GM23248 (cell line): Measurements from ENCODE around the gene NKX1-1. TPM values are rescaled to one million over a fixed set of nuclear protein-coding genes. Genes with fewer than 3 reads are reported as not detected.
"Not testable (repeated sequence)": the region's sequence is repeated elsewhere in the genome, so short reads cannot be mapped to it uniquely, and the experiment has no call there.

Experiments used
- DNase-seq: peaks from one replicate; pipeline ENCODE4 v3.0.0-alpha.2; 2015
- H2AFZ ChIP-seq: fragments of 200-600 bp; sonication (generic); 2 replicates; pipeline ENCODE4 v1.6.1; 2016; ENCODE audit warnings: antibody characterized with exemption
- H3F3A ChIP-seq: fragments of 200-600 bp; sonication (generic); 2 replicates; pipeline ENCODE4 v1.6.1; 2016; ENCODE audit warnings: mild to moderate bottlenecking, antibody characterized with exemption, mixed run types; ENCODE audit not compliant: insufficient read depth
- H3K27ac ChIP-seq: fragments of 200-600 bp; sonication (generic); 2 replicates; pipeline ENCODE4 v1.5.1; 2016; ENCODE audit warnings: mild to moderate bottlenecking
- H3K27me3 ChIP-seq: fragments of 200-600 bp; sonication (generic); replicated peaks from 2 replicates; pipeline ENCODE4 v1.6.1; 2016; ENCODE audit warnings: mild to moderate bottlenecking; ENCODE audit not compliant: insufficient read depth
- H3K36me3 ChIP-seq: fragments of 200-600 bp; sonication (generic); 2 replicates; pipeline ENCODE4 v1.6.1; 2016; ENCODE audit warnings: low read depth, mild to moderate bottlenecking
- H3K4me1 ChIP-seq: fragments of 200-600 bp; sonication (generic); 2 replicates; pipeline ENCODE4 v1.6.1; 2016; ENCODE audit warnings: mild to moderate bottlenecking; ENCODE audit not compliant: insufficient read depth
- H3K4me2 ChIP-seq: fragments of 200-600 bp; sonication (generic); one replicate; pipeline ENCODE4 v1.6.1; 2016; ENCODE audit warnings: mild to moderate bottlenecking; ENCODE audit not compliant: unreplicated experiment
- H3K4me3 ChIP-seq: fragments of 200-600 bp; sonication (generic); 2 replicates; pipeline ENCODE4 v1.5.1; 2016; ENCODE audit warnings: mild to moderate bottlenecking
- H3K79me2 ChIP-seq: fragments of 200-600 bp; sonication (generic); 2 replicates; pipeline ENCODE4 v1.6.1; 2016; ENCODE audit warnings: mild to moderate bottlenecking; ENCODE audit not compliant: insufficient read depth
- H3K9ac ChIP-seq: fragments of 200-600 bp; sonication (generic); 2 replicates; pipeline ENCODE4 v1.6.1; 2016; ENCODE audit warnings: mild to moderate bottlenecking
- H3K9me2 ChIP-seq: fragments of 200-600 bp; sonication (generic); 2 replicates; pipeline ENCODE4 v1.6.1; 2016; ENCODE audit warnings: mixed run types, mild to moderate bottlenecking, moderate library complexity; ENCODE audit not compliant: insufficient read depth
- H3K9me3 ChIP-seq: fragments of 200-600 bp; sonication (generic); one replicate; pipeline ENCODE4 v1.6.1; 2017; ENCODE audit warnings: low read depth
- H4K20me1 ChIP-seq: fragments of 200-600 bp; sonication (generic); 2 replicates; pipeline ENCODE4 v1.6.0; 2016; ENCODE audit not compliant: insufficient read depth
- EZH2 ChIP-seq: fragments of 200-600 bp; sonication (generic); IDR thresholded peaks from 2 replicates; pipeline ENCODE4 v1.6.1; 2018; ENCODE audit warnings: antibody characterized with exemption, mild to moderate bottlenecking; ENCODE audit not compliant: insufficient read depth, poor library complexity, severe bottlenecking
- EZH2phosphoT487 ChIP-seq: fragments of 200-600 bp; sonication (generic); IDR thresholded peaks from 2 replicates; pipeline ENCODE4 v1.6.1; 2018; ENCODE audit warnings: antibody characterized with exemption, moderate library complexity, mild to moderate bottlenecking, low read depth; ENCODE audit not compliant: insufficient read depth
- WGBS, 2 experiments: methylation state at CpG; one replicate each; pipeline ENCODE4 v1.1.6; 2015 to 2017; ENCODE audit warnings: low lambda C conversion rate in 2 of 2, low coverage in 1 of 2; ENCODE audit errors: missing lambda C conversion rate in 2 of 2; 5-methylcytosine and 5-hydroxymethylcytosine counted together
- in situ Hi-C: fragments of 300-500 bp; cut with MboI; formaldehyde crosslinking; loops from 2 replicates; pipeline ENCODE4 v1.15.0; 2020
- polyA plus RNA-seq: library from polyadenylated mRNA; unstranded; fragments of >200 nt; fragmentation: Nextera tagmentation; extraction: Ambion mirVana; gene quantifications from 2 replicates; pipeline ENCODE4 v1.2.1, GENCODE V29; 2016
- total RNA-seq: library from RNA; depleted of rRNA; stranded (reverse); fragments of >200 nt; shearing (Covaris generic); gene quantifications from 2 replicates; pipeline ENCODE4 v1.2.3, GENCODE V29; 2014

NKX1-1 gene
- total and polyA plus RNA-seq, 2 experiments from 2014 or later: not detected

DNA sequence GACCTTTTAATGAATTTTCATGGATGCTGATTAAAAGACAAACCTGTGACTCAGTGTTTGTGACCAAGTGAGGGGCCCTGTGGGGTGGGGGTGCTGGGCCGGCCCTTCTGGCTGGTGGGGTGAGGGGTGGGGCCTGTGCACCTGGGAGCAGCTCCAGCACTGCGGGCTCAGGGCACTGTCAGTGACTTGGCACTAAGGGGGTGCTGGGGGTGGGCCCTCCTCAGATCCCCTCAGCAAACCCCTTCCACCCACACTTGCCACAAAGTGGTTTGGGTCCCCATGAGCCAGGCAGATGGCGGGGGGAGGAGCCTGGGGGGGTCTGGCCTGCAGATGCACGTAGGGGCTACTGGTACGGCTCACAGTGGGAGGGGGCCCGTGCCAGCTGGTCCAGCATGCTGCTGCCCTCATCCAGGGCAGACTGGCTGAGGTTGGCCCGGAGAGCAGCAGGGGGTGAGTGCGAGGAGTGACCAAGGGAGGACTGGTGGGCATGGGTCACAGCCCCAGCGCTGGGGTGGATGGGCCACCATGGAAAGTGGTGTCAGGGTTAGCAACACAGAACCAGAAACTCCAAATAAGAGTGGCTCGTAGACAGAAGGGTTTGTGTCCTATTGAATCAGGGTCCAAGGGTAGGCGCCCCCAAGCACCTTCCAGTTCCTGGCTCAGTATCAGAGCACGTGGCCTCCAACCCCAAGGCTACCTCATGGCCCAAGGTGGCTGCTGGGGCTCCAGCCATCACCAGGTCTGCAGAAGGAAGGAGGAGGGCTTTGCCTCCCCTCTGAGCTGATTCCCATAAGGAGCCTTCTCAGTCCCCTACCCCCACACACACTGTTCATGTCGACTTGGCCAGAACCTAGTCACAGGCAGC is 10.1 kb downstream of the NKX1-1 start:
- Histone ChIP-seq H3K79me2 (no peaks in the 10 kb centered on the region), H3K9me3 (no peaks in the 10 kb centered on the region), H3K4me2 (no peak overlapping the region), H3K27ac (no peak overlapping the region), H2AFZ (no peak overlapping the region), H3K36me3 (no peaks in the 10 kb centered on the region; the same call in 1 of the 2 replicates), H3K4me1 (no peaks in the 10 kb centered on the region), H3K27me3 (peaks cover 5% of the 10 kb centered on the region), H3K9me2 (no peaks in the 10 kb centered on the region), H3F3A (no peaks in the 10 kb centered on the region), H3K4me3 (no peak overlapping the region), H3K9ac (no peak overlapping the region), H4K20me1 (no peaks in the 10 kb centered on the region)
- TF ChIP-seq EZH2: no peak
- no peak for TF ChIP-seq EZH2phosphoT487
- 80 to 83% methylated on average over 12 to 13 of the region's 13 CpGs for WGBS, 2 experiments
- no peak for DNase-seq
- in situ Hi-C loops: no loop called here

DNA sequence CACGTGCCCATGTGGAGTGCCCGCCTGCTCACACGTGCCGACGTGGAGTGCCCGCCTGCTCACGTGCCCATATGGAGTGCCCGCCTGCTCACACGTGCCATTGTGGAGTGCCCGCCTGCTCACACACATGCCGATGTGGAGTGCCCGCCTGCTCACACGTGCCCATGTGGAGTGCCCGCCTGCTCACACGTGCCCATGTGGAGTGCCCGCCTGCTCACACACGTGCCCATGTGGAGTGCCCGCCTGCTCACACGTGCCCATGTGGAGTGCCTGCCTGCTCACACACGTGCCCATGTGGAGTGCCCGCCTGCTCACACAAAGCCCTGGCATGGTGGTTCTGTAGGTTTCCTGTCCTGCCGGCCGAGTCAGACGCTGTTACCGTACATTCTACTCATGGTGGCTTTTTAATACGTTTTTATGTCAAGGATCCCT is 10.8 kb downstream of the NKX1-1 start:
- H3F3A ChIP-seq, H3K4me2 ChIP-seq, H3K79me2 ChIP-seq, H3K9ac ChIP-seq, H3K9me2 ChIP-seq, H3K4me3 ChIP-seq, H3K4me1 ChIP-seq, H3K36me3 ChIP-seq, H3K9me3 ChIP-seq, H4K20me1 ChIP-seq, H3K27ac ChIP-seq, H2AFZ ChIP-seq, H3K27me3 ChIP-seq, DNase-seq, in situ Hi-C loops: not testable (repeated sequence)
- WGBS, 2 experiments: 93 to 97% methylated on average over 10 to 26 of the region's 26 CpGs

DNA sequence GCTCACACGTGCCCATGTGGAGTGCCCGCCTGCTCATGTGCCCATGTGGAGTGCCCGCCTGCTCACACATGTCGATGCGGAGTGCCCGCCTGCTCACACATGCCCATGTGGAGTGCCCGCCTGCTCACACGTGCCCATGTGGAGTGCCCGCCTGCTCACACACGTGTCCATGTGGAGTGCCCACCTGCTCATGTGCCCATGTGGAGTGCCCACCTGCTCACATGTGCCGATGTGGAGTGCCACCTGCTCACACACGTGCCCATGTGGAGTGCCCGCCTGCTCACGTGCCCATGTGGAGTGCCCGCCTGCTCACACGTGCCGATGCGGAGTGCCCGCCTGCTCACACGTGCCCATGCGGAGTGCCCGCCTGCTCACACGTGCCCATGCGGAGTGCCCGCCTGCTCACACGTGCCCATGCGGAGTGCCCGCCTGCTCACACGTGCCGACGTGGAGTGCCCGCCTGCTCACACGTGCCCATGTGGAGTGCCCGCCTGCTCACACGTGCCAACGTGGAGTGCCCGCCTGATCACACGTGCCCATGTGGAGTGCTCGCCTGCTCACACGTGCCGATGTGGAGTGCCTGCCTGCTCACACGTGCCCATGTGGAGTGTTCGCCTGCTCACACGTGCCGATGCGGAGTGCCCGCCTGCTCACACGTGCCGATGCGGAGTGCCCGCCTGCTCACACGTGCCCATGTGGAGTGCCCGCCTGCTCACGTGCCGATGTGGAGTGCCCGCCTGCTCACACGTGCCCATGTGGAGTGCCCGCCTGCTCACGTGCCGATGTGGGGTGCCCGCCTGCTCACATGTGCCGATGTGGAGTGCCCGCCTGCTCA is 11.5 kb downstream of the NKX1-1 start:
- H3K36me3 ChIP-seq, DNase-seq, H3K79me2 ChIP-seq, H3K9me3 ChIP-seq, H3F3A ChIP-seq, in situ Hi-C loops, H2AFZ ChIP-seq, H3K4me2 ChIP-seq, H3K9ac ChIP-seq, H3K27me3 ChIP-seq, H4K20me1 ChIP-seq, H3K4me1 ChIP-seq, H3K27ac ChIP-seq, H3K4me3 ChIP-seq, H3K9me2 ChIP-seq: not testable (repeated sequence)
- 96 to 97% methylated on average over 9 to 63 of the region's 63 CpGs for WGBS, 2 experiments

DNA sequence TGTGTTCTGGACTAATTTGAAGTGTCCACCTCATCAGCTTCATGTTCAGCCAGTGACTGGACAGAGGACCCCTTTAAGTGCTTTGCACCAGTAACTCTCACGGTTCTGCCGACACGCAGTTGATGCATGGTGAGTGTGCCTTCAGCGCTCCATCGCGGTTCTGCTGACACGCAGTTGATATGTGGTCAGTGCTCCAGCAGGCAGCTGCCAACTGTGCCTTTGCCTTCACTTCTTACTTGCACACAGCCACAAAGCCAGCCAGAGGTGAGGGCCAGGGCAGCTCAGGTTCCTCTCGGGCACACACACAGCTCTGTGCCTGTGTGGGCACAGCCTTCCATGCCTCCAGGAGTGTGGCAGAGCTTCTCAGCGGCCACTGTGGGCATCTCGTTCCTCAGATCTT is 12.4 kb downstream of the NKX1-1 start:
- no peaks in the 10 kb centered on the region for H3K9me2 ChIP-seq
- no peaks in the 10 kb centered on the region for H3K4me1 ChIP-seq
- no peak overlapping the region for H3K4me2 ChIP-seq
- TF ChIP-seq EZH2 (no peak), EZH2phosphoT487 (no peak)
- no peaks in the 10 kb centered on the region for H3K9me3 ChIP-seq
- no peaks in the 10 kb centered on the region for H3K27me3 ChIP-seq
- H3K27ac ChIP-seq: no peak overlapping the region
- no peaks in the 10 kb centered on the region for H3K79me2 ChIP-seq
- H4K20me1 ChIP-seq: no peaks in the 10 kb centered on the region
- WGBS, 2 experiments: 97 to 98% methylated on average over 10 of the region's 10 CpGs
- H3K36me3 ChIP-seq: peaks cover 2% of the 10 kb centered on the region; the same call in 1 of the 2 replicates
- H3F3A ChIP-seq: no peaks in the 10 kb centered on the region
- no peak for DNase-seq
- in situ Hi-C loops: no loop called here
- no peak overlapping the region for H2AFZ ChIP-seq
- H3K4me3 ChIP-seq: no peak overlapping the region
- no peak overlapping the region for H3K9ac ChIP-seq

DNA sequence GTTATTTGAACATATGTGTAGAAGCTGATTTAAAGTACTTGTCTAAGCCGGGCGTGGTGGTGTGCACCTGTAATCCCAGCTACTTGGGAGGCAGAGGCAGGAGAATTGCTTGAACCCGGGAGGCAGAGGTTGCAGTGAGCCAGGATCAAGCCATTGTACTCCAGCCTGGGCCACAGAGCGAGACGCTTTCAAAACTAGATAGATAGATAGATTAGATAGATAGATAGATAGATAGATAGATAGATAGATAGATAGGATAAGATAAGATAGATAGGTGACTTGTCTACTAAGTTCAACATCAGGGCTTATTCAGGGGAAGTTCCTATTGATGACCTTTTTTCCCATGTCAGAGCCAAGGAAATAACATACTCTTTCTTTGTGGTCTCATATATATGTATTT is 12.9 kb downstream of the NKX1-1 start:
- H3K79me2 ChIP-seq, DNase-seq, H3K27me3 ChIP-seq, H3K4me1 ChIP-seq, in situ Hi-C loops, H2AFZ ChIP-seq, H3K4me2 ChIP-seq, H3K4me3 ChIP-seq, H3K9ac ChIP-seq, H4K20me1 ChIP-seq, H3K9me2 ChIP-seq, H3K36me3 ChIP-seq, H3K27ac ChIP-seq, H3F3A ChIP-seq, H3K9me3 ChIP-seq: not testable (repeated sequence)
- 84 to 86% methylated on average over 5 of the region's 5 CpGs for WGBS, 2 experiments
